Lower leg skin (tissue), 4 donors: Measurements from ENCODE around the gene CLGN. TPM values are rescaled to one million over a fixed set of nuclear protein-coding genes. Genes with fewer than 3 reads are reported as not detected.
"Not testable (repeated sequence)": the region's sequence is repeated elsewhere in the genome, so short reads cannot be mapped to it uniquely, and the experiment has no call there.

Experiments used
- DNase-seq, 2 donors: peaks; one replicate each; pipeline ENCODE4 v3.0.0-alpha.2; 2019; ENCODE audit warnings: low spot score in 2 of 2
- H3K4me3 ChIP-seq: fragments of 200-600 bp; sonication (generic); 2 replicates; pipeline ENCODE4 v1.5.1; 2017; ENCODE audit warnings: mild to moderate bottlenecking, low read depth; ENCODE audit not compliant: poor library complexity, severe bottlenecking
- POLR2A ChIP-seq, 2 donors: fragments of 450-650 bp; IDR thresholded peaks; one replicate each; pipeline ENCODE4 v1.6.1; 2016 to 2017; ENCODE audit warnings: antibody characterized with exemption in 2 of 2, mild to moderate bottlenecking in 1 of 2, moderate library complexity in 1 of 2
- WGBS, 2 donors: methylation state at CpG; one replicate each; pipeline ENCODE4 v1.1.5; 2018; 5-methylcytosine and 5-hydroxymethylcytosine counted together
- intact Hi-C: fragments of 100-400 bp; cut with DNase I; formaldehyde crosslinking; loops from one replicate; pipeline ENCODE4 v1.15.0; 2023; ENCODE audit warnings: low total_unique reads
- total RNA-seq, 4 donors: library from RNA; depleted of rRNA; stranded (reverse); fragments of >200 nt; gene quantifications; one replicate each; pipeline ENCODE4 v1.1.0, GENCODE V29; 2016
- TF ChIP-seq, protein P1 (sequence below), 3 donors: fragments of 450-650 bp; IDR thresholded peaks; one replicate each; pipeline ENCODE4 v1.5.1; 2016; ENCODE audit warnings: antibody characterized with exemption in 3 of 3, mild to moderate bottlenecking in 3 of 3, moderate library complexity in 2 of 3

The CLGN gene
- total RNA-seq, 4 donors from 2014 or later = 0.08 to 0.94 (median 0.37) TPM

DNA sequence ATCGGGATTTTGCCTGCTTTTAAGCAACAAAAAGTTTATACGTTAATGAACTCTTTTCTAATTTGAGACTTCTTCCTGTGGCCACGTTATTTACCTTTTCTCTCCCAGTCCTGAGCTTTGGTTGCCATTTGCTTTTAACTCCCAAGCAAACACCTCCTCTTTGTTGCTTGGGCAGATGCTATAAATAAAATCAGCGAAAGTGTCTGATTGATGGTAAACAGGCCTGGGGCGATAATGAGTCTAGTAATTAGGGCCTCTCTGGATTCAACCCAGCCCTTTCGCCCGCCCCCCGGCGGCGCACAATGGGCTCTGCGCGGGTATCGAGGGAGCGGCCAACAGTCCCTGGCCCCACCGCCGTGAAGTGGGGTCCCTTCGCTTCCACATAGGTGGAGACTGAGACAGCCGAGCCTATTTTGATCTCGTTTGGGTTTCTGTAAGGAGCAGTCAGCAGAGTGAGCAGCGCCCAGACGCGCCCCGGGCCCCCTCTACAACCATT lies 790 bp downstream of the CLGN start:
- DNase-seq = no peak
- peak overlapping the region; percentile 41 for H3K4me3 ChIP-seq
- intact Hi-C loops = no loop called here
- 8 to 10% methylated on average over 23 of the region's 23 CpGs for WGBS, 2 donors
- TF ChIP-seq, protein P1, sequence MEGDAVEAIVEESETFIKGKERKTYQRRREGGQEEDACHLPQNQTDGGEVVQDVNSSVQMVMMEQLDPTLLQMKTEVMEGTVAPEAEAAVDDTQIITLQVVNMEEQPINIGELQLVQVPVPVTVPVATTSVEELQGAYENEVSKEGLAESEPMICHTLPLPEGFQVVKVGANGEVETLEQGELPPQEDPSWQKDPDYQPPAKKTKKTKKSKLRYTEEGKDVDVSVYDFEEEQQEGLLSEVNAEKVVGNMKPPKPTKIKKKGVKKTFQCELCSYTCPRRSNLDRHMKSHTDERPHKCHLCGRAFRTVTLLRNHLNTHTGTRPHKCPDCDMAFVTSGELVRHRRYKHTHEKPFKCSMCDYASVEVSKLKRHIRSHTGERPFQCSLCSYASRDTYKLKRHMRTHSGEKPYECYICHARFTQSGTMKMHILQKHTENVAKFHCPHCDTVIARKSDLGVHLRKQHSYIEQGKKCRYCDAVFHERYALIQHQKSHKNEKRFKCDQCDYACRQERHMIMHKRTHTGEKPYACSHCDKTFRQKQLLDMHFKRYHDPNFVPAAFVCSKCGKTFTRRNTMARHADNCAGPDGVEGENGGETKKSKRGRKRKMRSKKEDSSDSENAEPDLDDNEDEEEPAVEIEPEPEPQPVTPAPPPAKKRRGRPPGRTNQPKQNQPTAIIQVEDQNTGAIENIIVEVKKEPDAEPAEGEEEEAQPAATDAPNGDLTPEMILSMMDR (IDR thresholded peaks at IDR 0.05) = no peak
- TF ChIP-seq POLR2A (IDR thresholded peaks at IDR 0.05) = no peak

DNA sequence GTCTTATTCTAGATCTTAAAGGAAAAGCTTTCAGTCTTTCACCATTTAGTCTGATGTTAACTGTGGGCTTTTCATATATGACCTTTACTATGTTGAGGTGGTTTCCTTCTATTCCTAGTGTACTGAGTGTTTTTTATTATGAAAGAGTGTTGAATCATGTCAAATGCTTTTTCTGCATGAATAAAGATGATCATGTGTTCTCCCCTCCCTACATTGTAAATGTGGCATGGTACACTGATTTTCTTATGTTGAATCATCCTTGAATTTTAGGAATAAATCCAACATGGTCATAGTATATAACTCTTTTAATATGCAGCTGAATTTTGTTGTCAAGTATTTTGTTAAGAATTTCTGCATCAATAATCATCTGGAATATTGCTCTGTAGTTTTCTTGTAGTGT lies 4.3 kb downstream of the CLGN start:
- DNase-seq = no peak
- intact Hi-C loops = no loop called here
- TF ChIP-seq, protein P1 (IDR thresholded peaks at IDR 0.05) = no peak
- H3K4me3 ChIP-seq = no peak overlapping the region

DNA sequence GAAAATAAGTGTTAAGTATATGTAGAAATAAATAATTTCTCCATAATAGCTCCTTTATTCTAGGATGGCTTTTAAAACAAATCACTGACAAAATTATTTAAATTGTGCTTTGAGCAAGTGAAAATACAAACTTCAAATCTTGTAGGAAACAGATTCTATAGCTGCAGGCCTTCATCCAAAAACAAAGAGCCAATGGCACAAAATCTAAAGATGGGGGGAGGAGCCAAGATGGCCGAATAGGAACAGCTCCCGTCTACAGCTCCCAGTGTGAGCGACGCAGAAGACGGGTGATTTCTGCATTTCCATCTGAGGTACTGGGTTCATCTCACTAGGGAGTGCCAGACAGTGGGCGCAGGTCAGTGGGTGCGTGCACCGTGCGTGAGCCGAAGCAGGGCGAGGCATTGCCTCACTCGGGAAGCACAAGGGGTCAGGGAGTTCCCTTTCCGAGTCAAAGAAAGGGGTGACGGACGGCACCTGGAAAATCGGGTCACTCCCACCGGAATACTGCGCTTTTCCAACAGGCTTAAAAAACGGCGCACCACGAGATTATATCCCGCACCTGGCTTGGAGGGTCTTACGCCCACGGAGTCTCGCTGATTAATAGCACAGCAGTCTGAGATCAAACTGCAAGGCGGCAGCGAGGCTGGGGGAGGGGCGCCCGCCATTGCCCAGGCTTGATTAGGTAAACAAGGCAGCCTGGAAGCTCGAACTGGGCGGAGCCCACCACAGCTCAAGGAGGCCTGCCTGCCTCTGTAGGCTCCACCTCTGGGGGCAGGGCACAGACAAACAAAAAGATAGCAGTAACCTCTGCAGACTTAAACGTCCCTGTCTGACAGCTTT lies 14.1 kb downstream of the CLGN start:
- WGBS, 2 donors = 94 to 95% methylated on average over 31 of the region's 32 CpGs
- DNase-seq, intact Hi-C loops: not testable (repeated sequence)

DNA sequence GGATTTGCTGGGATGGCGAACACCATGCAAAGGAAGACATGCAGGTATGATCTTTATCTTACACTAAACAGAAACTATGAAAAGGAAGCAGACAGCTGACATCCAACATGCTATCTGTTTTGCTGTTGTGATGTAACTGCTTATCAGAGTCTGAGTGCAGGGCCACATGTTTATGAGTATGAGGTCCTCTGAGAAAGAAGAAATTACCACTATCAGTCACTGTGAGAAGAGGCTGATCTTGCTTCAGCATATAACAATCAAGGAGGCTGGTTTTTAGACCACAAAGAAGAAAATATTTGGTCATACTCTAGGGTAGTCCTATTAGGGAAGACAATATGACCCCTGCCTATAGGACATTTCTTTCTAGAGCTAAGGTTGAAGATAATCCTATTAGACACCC lies 18.5 kb downstream of the CLGN start:
- WGBS, 2 donors = 79 to 85% methylated on average over 1 of the region's 1 CpG
- no peak for DNase-seq
- intact Hi-C loops = no loop called here
- H3K4me3 ChIP-seq = no peak overlapping the region
- TF ChIP-seq, protein P1 (IDR thresholded peaks at IDR 0.05) = no peak
- TF ChIP-seq POLR2A (IDR thresholded peaks at IDR 0.05) = no peak

More for the DNA sequence above, 14.1 kb downstream of the CLGN start:
- not testable (repeated sequence) for H3K4me3 ChIP-seq

DNA sequence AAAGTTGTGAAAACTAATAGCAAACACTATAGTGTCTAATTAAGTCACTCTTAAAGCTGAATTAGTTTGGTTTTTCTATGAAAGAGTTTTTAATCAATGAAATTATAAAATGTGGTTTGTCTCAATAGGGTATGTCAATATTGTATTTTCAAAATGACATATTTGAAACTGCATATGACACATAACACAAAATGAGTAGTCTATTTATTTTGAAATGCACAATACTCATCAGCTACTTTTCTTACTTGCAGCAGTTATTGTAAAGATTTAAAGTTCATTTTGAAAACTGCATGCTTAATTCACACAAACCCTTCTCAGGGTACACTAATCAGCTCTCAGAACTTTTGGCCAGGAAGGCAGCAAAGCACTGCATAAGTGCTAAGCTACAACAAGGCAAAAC lies 21.2 kb downstream of the CLGN start:
- no peak for DNase-seq
- intact Hi-C loops = no loop called here
- no peak overlapping the region for H3K4me3 ChIP-seq
- TF ChIP-seq POLR2A (IDR thresholded peaks at IDR 0.05) = no peak
- TF ChIP-seq, protein P1 (IDR thresholded peaks at IDR 0.05) = no peak

DNA sequence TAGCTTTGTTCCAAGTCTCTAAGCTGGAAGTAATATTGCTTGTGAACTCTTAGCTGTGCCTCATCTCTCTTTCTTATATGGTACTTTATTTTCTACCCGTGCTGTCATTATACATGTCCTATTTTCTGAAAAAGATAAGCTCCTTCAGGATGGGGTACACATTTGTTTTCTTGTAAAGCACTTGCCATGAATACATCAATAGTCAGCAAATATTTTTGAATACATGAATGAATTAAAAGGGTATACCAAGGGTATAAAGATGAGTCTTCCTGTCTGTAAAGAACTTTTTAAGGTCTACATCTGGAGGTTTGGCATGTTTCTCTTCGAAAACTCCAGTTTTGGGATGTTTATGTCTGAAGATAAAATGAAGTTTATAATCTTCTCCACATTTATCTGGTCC lies 27.3 kb downstream of the CLGN start:
- 74 to 85% methylated on average over 2 of the region's 2 CpGs for WGBS, 2 donors
- TF ChIP-seq, protein P1 (IDR thresholded peaks at IDR 0.05) = no peak
- no peak for TF ChIP-seq POLR2A (IDR thresholded peaks at IDR 0.05)
- intact Hi-C loops = no loop called here

More for the DNA sequence above, 27.3 kb downstream of the CLGN start:
- no peak for DNase-seq
- H3K4me3 ChIP-seq = no peak overlapping the region
